IPS-NIHi11 (cell line): ENCODE results near the gene TBL1X.

ENCODE experiments used
- DNase-seq: peaks from one replicate; pipeline ENCODE4 v3.0.0; 2012; ENCODE audit warnings: mixed read lengths, low spot score

TBL1X gene

DNA sequence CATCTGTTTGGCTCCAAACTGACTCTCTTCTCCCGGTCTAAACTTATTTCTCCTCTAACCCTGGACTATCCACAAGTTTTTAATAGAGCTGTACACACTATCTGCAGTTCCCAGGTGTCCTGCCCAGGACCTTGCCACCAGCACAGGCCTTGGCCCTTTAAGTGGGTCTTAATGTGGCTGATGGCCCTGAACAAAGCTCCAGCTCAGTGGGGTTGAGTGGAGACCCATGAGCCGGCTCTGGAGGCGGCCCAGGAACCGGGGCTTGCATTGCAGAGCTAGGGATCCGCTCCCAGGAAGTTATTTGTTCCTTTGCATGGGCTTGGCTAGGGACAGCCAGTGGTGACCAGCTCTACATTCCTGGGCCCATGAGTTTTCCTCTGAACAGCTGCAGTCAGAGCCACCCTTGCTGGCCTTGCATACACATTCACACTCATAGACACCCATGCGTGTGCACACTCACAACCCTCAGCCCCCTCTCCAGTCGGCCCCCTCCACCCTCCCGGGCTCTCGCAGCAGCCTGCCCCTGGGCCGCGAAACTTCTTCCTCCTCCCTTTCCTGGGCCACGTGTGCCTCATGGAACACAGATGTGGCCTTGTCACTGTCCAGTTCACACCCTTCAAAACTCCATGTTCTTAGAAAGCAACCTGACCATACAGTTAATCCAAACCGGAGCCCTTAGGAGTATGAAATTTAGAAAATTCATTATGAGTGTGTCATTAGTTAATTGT is 242.6 kb downstream of the TBL1X start:
- no peak for DNase-seq

DNA sequence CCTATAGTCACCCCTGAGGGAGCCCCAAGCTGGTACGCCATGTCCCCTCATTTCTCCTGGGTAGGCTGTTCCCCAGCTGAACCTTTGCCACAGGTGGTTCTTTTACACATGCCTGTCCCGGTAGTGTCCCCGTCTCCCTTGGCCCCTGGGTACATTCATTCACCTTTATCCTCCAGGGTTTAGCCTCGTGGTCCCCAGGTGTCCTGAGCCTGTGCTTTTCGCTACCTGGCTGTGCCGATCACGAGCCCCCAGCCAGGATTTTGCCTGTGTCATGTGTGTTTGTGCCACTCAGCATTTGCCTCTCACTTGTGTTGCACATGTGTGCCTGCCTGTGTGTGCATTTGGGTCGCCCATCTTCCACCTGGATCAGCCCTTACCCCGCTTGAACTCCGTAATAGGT is 243.2 kb downstream of the TBL1X start:
- DNase-seq: no peak

DNA sequence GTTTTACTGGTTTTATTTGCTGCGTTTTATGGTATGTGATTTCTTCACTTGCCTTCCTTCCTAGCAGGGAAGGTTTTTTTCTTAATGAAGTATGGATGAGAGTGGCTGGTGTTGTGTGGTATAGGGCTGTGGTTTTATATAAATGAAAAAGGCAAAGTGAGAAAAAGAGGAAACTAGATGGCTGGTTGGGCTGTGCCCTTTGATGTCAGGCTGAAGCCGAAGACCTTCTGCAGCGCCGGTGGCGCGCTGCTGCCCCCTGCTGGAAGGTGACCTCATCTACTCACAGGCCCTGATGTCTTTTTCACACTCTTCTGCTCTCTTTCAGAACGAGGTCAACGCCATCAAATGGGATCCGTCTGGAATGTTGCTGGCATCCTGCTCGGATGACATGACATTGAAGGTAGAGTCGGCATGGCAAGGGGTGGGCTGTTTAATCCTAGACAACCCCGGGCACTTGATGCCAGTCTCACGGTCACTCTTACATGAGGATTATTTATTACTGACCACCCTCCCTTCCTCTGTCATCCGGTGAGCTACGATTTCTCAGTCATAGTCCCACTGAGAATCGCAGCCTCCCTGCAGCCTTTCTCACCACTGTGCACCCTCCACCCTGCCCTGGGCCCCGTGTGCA is 244.2 kb downstream of the TBL1X start:
- DNase-seq: peak; percentile 74

DNA sequence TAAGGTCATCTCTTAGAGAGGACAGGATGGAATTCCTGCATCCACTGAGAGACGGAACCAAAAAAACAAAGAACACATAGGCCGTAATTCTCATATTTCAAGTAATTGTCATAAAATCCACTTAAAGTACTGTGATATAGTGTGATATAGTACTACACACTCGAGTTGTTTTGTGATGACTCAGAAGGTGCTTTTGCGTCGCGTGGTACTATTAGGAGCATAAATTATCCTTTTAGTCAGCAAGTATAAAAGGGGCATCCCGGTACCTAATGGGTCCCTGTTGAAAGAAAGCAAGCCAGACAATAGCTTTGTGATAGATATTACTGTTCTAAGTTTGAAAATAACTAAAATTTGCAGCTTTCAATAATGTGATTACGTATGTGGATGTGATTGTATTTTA is 245.5 kb downstream of the TBL1X start:
- no peak for DNase-seq

DNA sequence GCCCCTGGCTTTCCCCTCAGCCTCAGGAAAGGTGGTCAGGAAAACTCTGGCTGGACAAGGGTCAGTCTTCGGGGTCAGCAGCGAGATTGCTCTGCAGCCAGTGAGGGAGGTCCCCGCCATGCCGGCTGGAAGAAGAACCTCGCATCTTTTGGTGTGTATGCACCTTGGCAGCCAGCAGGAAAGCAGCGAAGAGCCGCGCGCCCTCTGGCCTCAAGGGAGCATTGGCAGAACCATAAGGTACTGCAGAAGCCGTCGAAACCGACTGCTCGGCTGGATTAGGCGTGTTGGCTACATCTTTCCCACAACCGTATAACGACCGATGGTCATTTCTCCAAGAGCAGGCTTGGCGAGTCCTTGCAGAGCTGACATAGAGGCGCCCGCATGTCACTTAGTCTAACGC is 252.5 kb downstream of the TBL1X start:
- no peak for DNase-seq

DNA sequence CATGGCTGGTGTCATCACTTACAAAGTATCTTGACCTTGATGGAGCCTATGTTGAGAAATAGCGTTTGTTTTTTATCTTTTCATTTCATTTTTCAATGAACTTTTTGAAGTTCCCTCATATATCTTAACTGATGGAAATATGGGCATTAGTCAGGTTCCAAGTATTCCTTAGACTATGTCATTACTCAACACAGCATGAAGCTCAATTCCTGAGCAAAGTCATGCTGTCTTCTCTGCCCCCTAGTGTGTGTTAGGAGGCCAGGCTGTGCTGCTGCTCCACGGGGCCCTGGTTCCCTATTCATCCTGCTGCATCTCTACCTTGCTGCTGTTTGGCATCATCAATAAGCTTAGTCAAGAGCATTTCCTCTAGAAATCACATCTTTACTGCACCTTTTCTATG is 259.9 kb downstream of the TBL1X start:
- DNase-seq: no peak

DNA sequence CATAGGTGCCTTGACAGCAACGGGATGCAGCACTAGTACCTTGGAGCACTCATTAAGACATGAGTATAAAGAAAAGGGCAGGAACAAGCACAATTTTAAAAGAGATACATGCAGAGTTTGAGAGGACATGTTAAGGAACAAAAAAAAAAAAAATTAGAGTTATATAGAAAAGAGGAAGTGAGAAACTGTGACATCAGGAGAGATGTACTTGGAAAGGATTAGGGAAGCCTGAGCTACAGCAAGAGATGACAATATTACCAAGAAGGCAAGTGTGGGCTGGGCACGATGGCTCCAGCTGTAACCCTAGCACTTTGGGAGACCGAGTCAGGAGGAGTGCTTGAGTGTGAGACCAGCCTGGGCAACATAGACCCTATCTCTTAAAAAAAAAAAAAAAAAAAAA is 263.4 kb downstream of the TBL1X start:
- no peak for DNase-seq

DNA sequence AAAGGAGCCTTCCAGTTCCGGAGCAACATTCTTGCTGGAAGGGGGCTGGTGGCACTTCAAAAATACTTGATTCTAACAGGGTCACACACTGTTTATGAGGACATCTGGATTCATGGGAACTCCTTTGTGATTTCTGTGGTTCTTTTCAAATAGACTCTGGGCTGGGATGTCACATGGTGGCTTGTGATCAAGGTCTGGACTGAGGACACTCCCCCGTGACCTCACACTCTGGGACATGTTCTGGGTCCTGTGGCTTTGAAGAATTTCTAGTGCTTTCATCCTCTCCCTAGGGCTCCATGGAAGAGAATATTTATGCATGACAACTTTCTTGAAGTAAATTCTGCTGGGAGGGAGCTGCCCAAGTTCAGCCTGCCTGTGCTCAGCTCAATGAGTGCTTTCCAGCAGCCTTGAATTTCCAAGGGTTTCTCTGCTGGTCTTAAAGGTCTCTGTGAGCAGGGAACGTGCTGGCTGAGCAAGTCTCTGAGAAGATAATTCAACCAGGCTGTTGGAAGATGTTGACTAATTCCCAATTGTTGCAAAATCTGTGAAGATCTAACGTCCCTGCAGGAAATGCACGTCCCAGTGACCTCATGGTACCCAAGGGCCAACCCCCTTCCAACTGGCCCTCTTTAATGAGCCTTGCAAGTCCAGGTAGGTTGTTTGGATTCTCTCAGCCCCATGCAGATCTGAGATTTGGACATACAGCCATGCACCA is 264.5 kb downstream of the TBL1X start:
- no peak for DNase-seq

DNA sequence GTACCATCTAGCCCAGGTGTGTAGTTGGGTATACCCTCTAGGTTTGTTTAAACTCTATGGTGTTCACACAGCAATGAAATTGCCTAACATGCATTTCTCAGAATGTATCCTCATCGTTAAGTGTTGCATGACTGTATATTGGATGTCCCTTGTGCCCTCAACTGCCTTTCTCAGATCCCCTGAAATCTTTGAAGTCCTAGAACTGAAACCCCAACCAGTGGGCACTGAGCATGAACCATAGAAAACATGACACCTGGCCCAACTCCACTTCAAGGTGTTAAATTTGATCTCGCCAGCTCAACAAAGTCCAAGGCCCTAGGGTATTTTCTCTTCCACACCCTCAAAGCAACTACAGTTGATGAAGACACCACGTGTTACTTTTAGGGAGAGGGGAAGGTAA is 265.2 kb downstream of the TBL1X start:
- no peak for DNase-seq

DNA sequence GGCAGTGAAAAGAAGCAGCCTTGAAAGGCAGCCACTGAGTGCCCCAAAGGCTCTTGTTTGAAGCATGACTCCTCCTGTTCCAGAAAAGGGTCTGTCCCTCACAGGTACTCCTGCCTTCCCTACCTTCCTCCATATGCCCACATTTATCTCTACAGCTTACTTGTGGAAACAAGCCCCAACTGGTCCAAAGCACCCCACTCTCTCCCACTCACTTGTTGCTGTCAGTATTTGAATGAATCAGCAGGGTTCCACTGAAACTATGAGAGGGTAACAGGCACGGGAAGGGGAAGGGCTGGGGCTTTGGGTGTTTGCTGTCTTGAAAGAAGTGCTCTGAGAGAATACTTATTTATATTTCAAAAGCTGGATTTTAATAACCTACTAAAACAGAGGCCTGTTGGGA is 265.9 kb downstream of the TBL1X start:
- no peak for DNase-seq

DNA sequence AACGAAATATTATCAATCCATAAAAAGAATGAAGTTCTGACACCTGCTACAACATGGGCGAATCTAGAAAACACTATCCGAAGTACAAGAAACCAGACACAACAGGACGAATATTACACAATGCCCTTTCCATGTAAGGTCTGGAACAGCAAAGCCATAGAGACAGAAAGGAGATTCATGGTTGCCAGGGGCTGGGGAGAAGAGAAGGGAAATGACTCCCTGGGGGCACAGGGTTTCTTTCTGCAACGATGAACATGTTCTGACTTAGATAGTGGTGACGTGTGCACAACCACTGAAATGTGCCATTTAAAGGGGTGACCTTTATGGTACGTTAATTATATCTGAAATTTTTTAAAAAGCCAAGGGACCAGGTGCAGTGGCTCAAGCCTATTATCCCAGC is 272.5 kb downstream of the TBL1X start:
- DNase-seq: no peak

DNA sequence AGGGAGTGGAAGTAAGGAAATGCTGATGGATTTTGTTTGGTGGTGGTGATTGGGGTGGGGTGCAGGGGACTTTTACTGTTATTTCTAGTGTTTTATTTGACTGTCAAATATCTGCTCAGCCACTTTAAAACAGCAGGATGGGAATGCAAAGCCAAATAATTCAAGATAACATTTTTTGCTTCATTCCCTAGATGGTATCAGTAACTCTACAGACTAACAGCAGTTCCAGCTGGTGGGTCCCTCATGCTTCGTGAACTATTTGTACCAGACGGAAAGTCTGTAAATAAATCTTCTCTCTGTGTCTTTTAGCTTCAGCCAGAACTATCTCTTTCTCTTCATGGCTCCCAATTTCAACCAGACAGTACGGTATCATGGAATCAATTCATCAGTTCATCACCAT is 273.3 kb downstream of the TBL1X start:
- DNase-seq: no peak

DNA sequence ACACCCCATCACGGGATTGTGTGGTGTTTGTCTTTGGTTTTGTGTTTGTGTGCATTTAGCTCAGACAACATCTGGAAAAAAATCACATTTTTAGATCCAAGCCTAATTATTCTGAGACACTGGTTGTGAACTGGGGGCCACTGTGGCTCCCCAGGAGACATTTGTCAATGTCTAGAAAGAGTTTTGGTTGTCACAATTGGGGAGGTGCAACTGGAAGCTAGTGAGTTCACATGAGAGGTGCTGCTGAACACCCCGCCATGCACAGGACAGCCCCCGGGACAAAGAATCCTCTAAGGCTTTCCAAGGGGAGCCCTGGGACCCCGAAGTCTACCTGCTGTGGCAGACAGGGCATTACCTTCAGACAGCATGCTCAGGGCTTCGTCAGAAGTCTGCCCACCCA is 274.3 kb downstream of the TBL1X start:
- DNase-seq: no peak

DNA sequence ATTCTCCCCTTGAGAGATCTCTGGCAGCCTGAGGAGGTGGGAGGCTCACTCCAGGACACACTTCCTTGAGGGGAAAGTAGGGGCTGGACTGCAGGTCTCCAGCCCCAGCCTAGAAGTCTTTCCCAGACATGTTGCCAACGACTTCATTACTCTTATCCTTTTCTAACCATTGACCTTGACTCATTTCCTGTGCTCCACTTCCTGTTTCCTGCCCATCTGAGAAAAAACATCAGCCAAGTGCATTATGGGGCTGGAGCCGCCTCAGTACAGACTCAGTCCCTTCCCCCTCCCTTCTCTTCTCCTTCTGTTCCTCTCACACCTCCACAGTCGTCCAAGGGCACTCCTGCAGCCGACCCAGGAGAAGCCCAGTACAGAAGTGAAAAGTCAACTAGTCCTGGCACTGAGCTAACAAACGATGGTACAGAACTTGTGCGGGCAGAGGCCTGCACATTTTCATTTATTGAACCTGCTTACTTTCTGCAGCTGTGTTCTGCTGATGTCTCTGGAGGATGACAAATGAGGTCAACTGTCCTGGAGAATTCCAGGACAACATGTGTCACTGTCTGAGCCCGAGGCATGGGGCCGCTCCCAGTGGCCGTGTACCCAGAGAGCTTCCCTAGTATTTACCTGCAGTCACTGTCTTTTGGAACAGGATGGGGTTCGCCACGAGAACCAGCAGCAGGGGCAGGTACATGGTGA is 280.7 kb downstream of the TBL1X start:
- DNase-seq: no peak

DNA sequence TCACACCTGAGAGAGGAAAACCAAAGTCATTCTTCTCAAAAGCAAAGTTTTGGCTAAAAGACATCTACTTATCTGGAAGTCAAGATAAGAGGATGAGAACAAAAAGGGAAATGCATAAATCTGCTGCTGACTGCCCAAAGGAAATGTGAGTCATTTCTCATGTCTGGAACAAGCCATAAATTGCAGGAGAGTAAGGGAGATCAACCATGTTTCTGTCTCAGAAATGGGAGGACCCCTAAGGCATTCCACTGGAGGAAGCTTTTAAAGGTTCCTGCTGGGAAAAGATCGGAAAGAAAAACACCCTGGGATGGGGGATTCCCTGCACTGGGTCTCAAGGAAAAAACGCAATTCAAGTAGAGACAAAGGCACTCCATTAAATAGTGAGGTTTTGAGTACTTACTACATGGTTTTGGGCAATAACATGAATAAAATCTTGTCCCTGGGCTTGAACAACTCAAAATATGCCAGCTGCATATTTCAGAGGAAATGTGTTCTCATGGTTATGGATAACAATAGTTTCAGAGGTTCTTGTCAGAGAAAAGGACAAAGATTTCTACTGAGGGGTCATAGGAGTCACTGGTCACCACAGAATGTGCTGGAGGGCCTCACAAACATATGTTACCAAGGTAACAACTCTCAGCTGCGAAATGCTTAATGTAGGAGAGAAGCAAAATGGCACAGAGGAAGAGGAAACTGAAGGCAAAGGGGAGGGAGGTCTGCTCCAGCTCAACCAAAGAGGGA is 281.5 kb downstream of the TBL1X start:
- no peak for DNase-seq

DNA sequence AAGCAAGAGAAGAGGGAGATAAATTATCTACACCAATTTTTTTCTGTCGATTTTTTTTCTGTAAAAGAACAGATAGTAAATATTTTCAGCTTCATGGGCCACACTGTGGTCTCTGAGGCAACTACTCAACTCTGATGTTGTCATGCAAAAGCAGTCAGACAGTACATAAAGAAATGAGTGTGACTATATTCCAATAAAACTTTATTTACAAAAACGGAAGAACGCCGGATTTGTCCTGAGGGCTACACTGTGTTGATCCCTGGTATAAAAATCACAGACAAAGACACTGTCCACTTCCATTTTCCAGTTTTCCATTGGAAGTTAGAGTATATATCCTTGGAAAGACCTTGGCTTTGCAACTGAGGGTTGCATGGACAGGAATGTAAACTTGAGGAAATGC is 282.8 kb downstream of the TBL1X start:
- no peak for DNase-seq

DNA sequence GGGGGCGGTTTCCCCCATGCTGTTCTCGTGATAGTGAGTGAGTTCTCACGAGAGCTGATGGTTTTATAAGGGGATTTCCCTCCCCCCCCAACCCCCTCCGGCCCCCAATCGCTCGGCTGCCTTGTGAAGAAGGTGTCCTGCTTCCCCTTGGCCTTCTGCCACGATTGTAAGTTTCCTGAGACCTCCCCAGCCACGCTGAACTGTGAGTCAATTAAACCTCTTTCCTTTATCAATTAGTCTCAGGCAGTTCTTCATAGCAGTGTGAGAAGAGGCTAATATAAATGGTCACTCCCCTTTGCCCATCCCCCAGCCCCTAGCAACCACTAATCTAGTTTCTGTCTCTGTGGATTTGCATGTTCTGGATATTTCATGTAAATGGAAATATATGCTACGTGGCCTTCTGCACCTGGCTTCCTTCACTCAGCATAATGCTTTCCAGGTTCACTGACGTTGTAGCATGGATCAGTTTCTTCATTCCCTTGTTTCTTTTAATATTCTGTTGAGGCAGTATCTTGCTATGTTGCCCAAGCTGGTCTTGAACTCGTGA is 284.4 kb downstream of the TBL1X start:
- DNase-seq: no peak

DNA sequence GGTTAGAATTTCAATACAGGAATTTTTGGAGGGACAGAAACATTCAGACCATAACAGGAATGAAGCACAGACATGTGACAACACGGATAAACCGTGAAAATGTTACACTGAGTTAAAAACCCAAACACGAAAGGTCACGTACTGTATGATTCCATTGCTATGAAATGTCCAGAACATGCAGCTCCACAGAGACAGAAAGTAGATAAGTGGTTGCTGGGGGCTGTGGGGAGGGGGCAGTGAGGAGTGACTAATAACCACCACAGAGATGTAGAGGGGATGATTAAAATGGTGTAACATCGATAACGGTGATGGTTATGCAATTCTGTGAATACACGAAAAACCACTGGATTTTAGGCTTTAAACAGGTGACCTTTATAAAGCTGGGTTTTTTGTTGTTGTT is 292.5 kb downstream of the TBL1X start:
- DNase-seq: no peak

DNA sequence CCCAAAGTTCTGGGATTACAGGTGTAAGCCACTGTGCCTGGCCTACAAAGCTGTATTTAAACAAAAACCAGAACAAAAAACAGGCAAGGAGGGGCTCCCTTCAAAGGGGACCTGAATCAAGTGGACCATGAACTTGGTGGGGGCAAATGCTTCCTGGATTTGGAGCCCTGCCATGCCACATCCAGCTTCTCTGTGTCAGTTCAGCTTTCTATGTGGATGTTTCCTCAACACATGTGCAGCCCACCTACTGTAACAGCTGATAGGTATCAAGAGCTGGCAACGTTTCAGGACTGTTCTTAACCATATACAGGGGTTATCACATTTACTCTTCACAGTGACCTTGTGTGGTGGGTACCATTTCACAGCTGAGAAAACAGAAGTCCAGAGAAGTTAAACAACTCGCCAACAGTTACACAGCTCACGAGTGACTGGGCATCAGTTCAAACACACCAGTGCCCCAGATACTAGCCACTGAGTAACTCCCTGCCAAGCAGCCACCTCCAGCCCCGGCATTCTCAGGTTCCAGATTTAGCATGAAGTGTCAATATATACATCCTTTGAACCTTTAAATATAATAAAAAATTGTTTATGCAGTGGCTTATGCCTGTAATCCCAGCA is 293.3 kb downstream of the TBL1X start:
- no peak for DNase-seq

DNA sequence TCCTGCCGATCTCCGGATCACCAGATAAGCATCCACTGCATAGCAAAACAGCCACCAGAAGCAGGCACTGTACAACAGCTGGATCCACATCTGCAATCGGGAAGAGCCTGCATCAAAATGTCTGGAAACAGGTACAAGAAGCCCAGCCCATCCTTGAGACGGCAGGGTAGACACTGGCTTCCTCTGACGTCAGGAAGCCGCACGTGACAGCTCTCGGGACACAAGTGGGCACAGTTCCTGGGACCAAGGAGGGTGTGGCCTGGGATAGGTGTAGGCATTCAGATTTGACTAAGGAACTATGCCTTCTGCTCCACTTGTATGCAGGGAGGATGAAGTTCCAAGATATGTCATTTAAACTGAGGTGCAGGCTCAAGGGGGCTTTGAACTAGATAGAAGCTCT is 294.5 kb downstream of the TBL1X start:
- DNase-seq: no peak

DNA sequence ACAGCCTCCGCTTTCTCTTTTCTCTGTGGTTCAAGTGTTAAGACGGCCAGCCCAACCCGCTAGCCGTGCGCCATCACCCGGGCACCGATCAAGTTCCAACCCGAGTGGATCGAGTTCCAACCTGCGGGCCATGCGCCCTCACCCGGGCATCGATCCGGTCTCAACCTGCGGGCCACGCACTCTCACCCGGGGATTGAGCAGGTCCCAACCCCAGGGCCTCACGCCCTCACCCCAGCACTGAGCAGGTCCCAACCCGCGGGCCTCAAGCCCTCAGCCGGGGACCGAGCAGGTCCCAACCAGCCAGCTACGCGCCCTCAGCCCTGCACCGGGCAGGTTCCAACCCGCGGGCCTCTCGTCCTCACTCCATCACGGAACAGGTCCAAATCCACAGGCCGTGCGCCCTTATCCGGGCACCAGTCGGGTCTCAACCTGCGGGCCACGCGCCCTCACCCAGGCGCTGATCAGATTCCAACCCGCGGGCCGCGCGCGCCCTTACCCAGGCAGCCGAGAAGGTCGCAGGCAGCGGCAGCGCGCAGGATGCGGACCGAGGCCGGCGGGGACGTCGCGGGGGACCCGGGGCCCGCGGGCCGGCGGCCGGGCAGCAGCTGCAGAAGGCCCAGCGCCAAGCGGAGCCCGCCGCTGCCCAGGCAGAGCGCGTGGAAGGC is 300.3 kb downstream of the TBL1X start:
- peak; percentile 59 for DNase-seq
